ENCODE data around the gene FHOD3. TPM values are rescaled to one million over a fixed set of nuclear protein-coding genes. Genes with fewer than 3 reads are reported as not detected.

Gene FHOD3
- total and polyA plus RNA-seq, 5 donors from 2014 or later: not detected

DNA sequence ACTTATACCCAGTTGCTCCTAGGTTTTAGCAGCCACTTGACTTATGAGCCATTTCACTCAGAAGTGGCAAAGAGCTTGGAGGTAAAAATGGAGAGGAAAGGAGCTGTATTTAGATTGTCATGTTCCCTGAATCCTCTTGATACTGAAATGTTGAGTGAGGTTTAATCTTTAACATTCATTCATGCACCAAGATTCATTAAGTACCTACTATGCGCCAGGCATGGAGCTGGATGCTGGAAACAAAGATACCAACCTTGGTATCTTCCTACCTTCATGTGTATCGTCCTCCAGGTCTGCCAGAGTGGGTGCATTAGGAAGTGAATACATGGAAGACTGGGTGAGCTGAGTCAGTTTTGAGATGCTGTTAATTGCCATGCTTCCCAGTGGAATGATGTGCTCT, 507.6 kb downstream of the FHOD3 start:
- peaks cover 64% of the 10 kb centered on the region for H3K36me3 Mint-ChIP-seq
- Histone ChIP-seq H3K9me3 (ENCODE audit: control insufficient read depth in 2 of 2, low read length in 2 of 2) (no peaks in the 10 kb centered on the region), H3K27ac (ENCODE audit: insufficient read depth, low read length, poor library complexity, severe bottlenecking) (no peak overlapping the region), H3K4me1 (ENCODE audit: control insufficient read depth, insufficient read depth, low read length, poor library complexity, severe bottlenecking) (no peaks in the 10 kb centered on the region), H3K4me3 (ENCODE audit: low read depth, low read length) (no peak overlapping the region), H3K36me3 (ENCODE audit: control insufficient read depth, insufficient read depth, low read length) (peaks cover 66% of the 10 kb centered on the region), H3K27me3 (ENCODE audit: control insufficient read depth, insufficient read depth, low read length) (no peaks in the 10 kb centered on the region)
- ATAC-seq (ENCODE audit: low read depth in 2 of 2) (no peak), DNase-seq (no peak)
- H3K27ac Mint-ChIP-seq: no peak overlapping the region
- H3K27me3 Mint-ChIP-seq: no peaks in the 10 kb centered on the region
- H3K4me1 Mint-ChIP-seq: peaks cover 5 to 6% (median 6%) of the 10 kb centered on the region in 4 donors
- no peak overlapping the region for H3K4me3 Mint-ChIP-seq
- H3K9me3 Mint-ChIP-seq: no peaks in the 10 kb centered on the region

DNA sequence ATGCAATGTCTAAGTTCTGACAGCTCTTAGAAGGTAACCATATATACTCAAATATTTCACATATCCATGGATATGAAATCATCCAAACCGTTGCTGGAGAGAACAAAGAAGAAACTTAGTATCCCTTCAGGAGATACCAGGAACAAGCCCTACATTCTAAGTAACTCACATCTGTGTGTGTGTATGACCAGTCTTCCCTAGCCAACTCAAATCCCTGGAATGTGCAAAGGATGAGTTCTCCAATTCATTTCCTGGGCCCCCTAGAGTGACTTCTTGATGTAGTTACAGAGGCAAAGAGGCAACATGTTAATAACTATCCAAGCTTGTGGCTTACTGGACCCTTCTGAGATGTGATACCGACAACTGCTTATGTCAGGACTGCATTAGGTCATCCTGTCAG, 511.2 kb downstream of the FHOD3 start:
- no peaks in the 10 kb centered on the region for H3K9me3 ChIP-seq (ENCODE audit: control insufficient read depth in 2 of 2, low read length in 2 of 2)
- H3K27ac ChIP-seq (ENCODE audit: insufficient read depth, low read length, poor library complexity, severe bottlenecking): no peak overlapping the region
- no peaks in the 10 kb centered on the region for H3K27me3 Mint-ChIP-seq
- no peak overlapping the region for H3K4me3 ChIP-seq (ENCODE audit: low read depth, low read length)
- DNase-seq (no peak), ATAC-seq (ENCODE audit: low read depth in 2 of 2) (no peak)
- H3K4me1 ChIP-seq (ENCODE audit: control insufficient read depth, insufficient read depth, low read length, poor library complexity, severe bottlenecking): no peaks in the 10 kb centered on the region
- peaks cover 5 to 15% (median 14%) of the 10 kb centered on the region in 4 donors for H3K4me1 Mint-ChIP-seq
- no peak overlapping the region for H3K27ac Mint-ChIP-seq
- H3K36me3 Mint-ChIP-seq: peaks cover 43% of the 10 kb centered on the region
- H3K27me3 ChIP-seq (ENCODE audit: control insufficient read depth, insufficient read depth, low read length): no peaks in the 10 kb centered on the region
- H3K4me3 Mint-ChIP-seq: no peak overlapping the region
- peaks cover 51% of the 10 kb centered on the region for H3K36me3 ChIP-seq (ENCODE audit: control insufficient read depth, insufficient read depth, low read length)
- H3K9me3 Mint-ChIP-seq: no peaks in the 10 kb centered on the region

DNA sequence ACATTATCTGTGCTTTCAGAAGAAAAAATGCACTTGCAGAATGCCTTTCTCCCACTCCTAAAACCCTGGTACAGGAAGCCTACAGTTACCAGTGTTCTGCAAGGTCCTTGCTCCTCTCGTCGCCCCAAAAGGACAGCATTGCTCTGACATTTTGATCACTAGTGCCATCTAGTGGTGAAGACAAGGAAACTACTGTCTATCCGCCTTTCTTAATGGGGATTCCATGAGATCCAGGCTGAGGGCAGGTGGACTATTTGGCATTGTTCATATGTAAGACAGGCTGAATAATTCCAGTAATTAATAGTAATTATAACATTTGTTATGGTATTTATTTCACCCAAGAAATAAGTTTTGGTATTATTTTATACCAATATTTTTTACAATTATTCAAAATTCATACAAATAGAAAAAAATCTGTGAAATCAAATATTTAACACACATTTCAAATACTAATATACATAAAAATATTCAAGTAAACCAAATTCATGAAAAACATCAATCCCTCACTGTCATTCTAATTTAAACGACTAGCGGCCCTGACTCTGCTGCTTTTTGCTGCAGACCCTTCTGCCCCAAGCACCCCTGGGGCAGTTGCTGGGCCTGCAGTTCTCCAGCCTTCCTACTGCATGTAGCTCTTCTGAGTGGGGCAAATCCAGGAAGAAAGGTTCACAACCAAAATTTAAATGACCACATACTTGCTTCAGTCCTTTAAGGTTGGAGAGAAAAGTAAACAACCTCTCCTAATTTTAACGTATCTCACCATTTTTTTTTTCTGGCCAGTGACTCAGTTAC, 512.3 kb downstream of the FHOD3 start:
- Mint-ChIP-seq H3K4me3 (no peak overlapping the region), H3K27ac (peak overlapping the region in 2 of 3 donors; percentile 41 to 69), H3K36me3 (peaks cover 37% of the 10 kb centered on the region), H3K9me3 (no peaks in the 10 kb centered on the region), H3K4me1 (peaks cover 10 to 21% (median 14%) of the 10 kb centered on the region in 4 donors), H3K27me3 (no peaks in the 10 kb centered on the region)
- Histone ChIP-seq H3K4me3 (ENCODE audit: low read depth, low read length) (no peak overlapping the region), H3K4me1 (ENCODE audit: control insufficient read depth, insufficient read depth, low read length, poor library complexity, severe bottlenecking) (no peaks in the 10 kb centered on the region), H3K27ac (ENCODE audit: insufficient read depth, low read length, poor library complexity, severe bottlenecking) (no peak overlapping the region), H3K27me3 (ENCODE audit: control insufficient read depth, insufficient read depth, low read length) (no peaks in the 10 kb centered on the region), H3K36me3 (ENCODE audit: control insufficient read depth, insufficient read depth, low read length) (peaks cover 47% of the 10 kb centered on the region), H3K9me3 (ENCODE audit: control insufficient read depth in 2 of 2, low read length in 2 of 2) (no peaks in the 10 kb centered on the region)
- DNase-seq (peak; percentile 23 to 75 (median 66)), ATAC-seq (ENCODE audit: low read depth in 2 of 2) (peak; percentile 82 to 92)

DNA sequence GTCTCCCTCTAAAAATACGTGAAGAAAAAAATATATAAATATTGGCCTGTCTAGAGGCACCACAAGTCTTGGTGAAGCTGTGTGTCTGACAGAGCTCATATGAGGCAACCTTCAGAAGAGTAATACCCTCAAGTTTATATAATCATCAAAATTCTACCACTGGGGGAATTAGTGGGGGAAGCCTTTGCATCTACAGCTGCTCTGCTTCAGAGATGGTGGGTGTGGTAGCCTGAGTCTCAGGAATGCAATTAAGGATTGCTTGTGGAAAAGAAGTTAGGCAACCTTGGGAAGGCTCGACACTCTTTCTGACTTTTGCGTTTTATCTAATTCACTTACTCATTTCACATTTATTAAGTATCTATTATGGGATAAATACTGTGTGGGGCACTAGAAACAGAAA, 513.9 kb downstream of the FHOD3 start:
- Histone ChIP-seq H3K27me3 (ENCODE audit: control insufficient read depth, insufficient read depth, low read length) (no peaks in the 10 kb centered on the region), H3K4me3 (ENCODE audit: low read depth, low read length) (no peak overlapping the region), H3K27ac (ENCODE audit: insufficient read depth, low read length, poor library complexity, severe bottlenecking) (no peak overlapping the region), H3K4me1 (ENCODE audit: control insufficient read depth, insufficient read depth, low read length, poor library complexity, severe bottlenecking) (no peaks in the 10 kb centered on the region), H3K36me3 (ENCODE audit: control insufficient read depth, insufficient read depth, low read length) (peaks cover 43% of the 10 kb centered on the region), H3K9me3 (ENCODE audit: control insufficient read depth in 2 of 2, low read length in 2 of 2) (no peaks in the 10 kb centered on the region)
- DNase-seq (no peak), ATAC-seq (ENCODE audit: low read depth in 2 of 2) (no peak)
- H3K4me1 Mint-ChIP-seq: peaks cover 13 to 24% (median 14%) of the 10 kb centered on the region in 4 donors
- no peaks in the 10 kb centered on the region for H3K9me3 Mint-ChIP-seq
- peaks cover 32% of the 10 kb centered on the region for H3K36me3 Mint-ChIP-seq
- H3K27me3 Mint-ChIP-seq: no peaks in the 10 kb centered on the region
- peak overlapping the region in 1 of 3 donors; percentile 64 for H3K27ac Mint-ChIP-seq
- H3K4me3 Mint-ChIP-seq: no peak overlapping the region

- Histone ChIP-seq H3K4me1 (ENCODE audit: control insufficient read depth, insufficient read depth, low read length, poor library complexity, severe bottlenecking) (no peaks in the 10 kb centered on the region), H3K36me3 (ENCODE audit: control insufficient read depth, insufficient read depth, low read length) (peaks cover 42% of the 10 kb centered on the region), H3K9me3 (ENCODE audit: control insufficient read depth in 2 of 2, low read length in 2 of 2) (no peaks in the 10 kb centered on the region), H3K4me3 (ENCODE audit: low read depth, low read length) (no peak overlapping the region), H3K27ac (ENCODE audit: insufficient read depth, low read length, poor library complexity, severe bottlenecking) (no peak overlapping the region), H3K27me3 (ENCODE audit: control insufficient read depth, insufficient read depth, low read length) (no peaks in the 10 kb centered on the region)
- H3K9me3 Mint-ChIP-seq: no peaks in the 10 kb centered on the region
- peaks cover 33% of the 10 kb centered on the region for H3K36me3 Mint-ChIP-seq
- no peaks in the 10 kb centered on the region for H3K27me3 Mint-ChIP-seq
- H3K4me3 Mint-ChIP-seq: no peak overlapping the region
- ATAC-seq (ENCODE audit: low read depth in 2 of 2) (no peak), DNase-seq (no peak)
- H3K27ac Mint-ChIP-seq: peak overlapping the region in 1 of 3 donors; percentile 64
- peaks cover 13 to 26% (median 15%) of the 10 kb centered on the region in 4 donors for H3K4me1 Mint-ChIP-seq
Observed at GRCh38 chr18:36811955-36812354, 514.4 kb downstream of the FHOD3 start.

GRCh38 chr18:36812678-36813077, 515.2 kb downstream of the FHOD3 start:
- H3K4me3 ChIP-seq (ENCODE audit: low read depth, low read length): no peak overlapping the region
- H3K9me3 Mint-ChIP-seq: no peaks in the 10 kb centered on the region
- H3K27me3 ChIP-seq (ENCODE audit: control insufficient read depth, insufficient read depth, low read length): no peaks in the 10 kb centered on the region
- ATAC-seq (ENCODE audit: low read depth in 2 of 2) (no peak), DNase-seq (no peak)
- no peak overlapping the region for H3K27ac ChIP-seq (ENCODE audit: insufficient read depth, low read length, poor library complexity, severe bottlenecking)
- H3K4me3 Mint-ChIP-seq: no peak overlapping the region
- H3K36me3 Mint-ChIP-seq: peaks cover 26% of the 10 kb centered on the region
- no peaks in the 10 kb centered on the region for H3K4me1 ChIP-seq (ENCODE audit: control insufficient read depth, insufficient read depth, low read length, poor library complexity, severe bottlenecking)
- no peaks in the 10 kb centered on the region for H3K27me3 Mint-ChIP-seq
- peak overlapping the region; percentile 16 to 65 (median 62) for H3K27ac Mint-ChIP-seq
- H3K36me3 ChIP-seq (ENCODE audit: control insufficient read depth, insufficient read depth, low read length): peaks cover 42% of the 10 kb centered on the region
- peaks cover 13 to 28% (median 15%) of the 10 kb centered on the region in 4 donors for H3K4me1 Mint-ChIP-seq
- no peaks in the 10 kb centered on the region for H3K9me3 ChIP-seq (ENCODE audit: control insufficient read depth in 2 of 2, low read length in 2 of 2)

- Mint-ChIP-seq H3K4me1 (peaks cover 13 to 28% (median 19%) of the 10 kb centered on the region in 4 donors), H3K4me3 (no peak overlapping the region), H3K9me3 (no peaks in the 10 kb centered on the region), H3K27ac (peak overlapping the region in 2 of 3 donors; percentile 16 to 62), H3K27me3 (no peaks in the 10 kb centered on the region), H3K36me3 (peaks cover 26% of the 10 kb centered on the region)
- H3K4me3 ChIP-seq (ENCODE audit: low read depth, low read length): no peak overlapping the region
- no peaks in the 10 kb centered on the region for H3K27me3 ChIP-seq (ENCODE audit: control insufficient read depth, insufficient read depth, low read length)
- H3K9me3 ChIP-seq (ENCODE audit: control insufficient read depth in 2 of 2, low read length in 2 of 2): no peaks in the 10 kb centered on the region
- no peak overlapping the region for H3K27ac ChIP-seq (ENCODE audit: insufficient read depth, low read length, poor library complexity, severe bottlenecking)
- no peak for ATAC-seq (ENCODE audit: low read depth in 2 of 2)
- no peak for DNase-seq
- H3K36me3 ChIP-seq (ENCODE audit: control insufficient read depth, insufficient read depth, low read length): peaks cover 46% of the 10 kb centered on the region
- H3K4me1 ChIP-seq (ENCODE audit: control insufficient read depth, insufficient read depth, low read length, poor library complexity, severe bottlenecking): no peaks in the 10 kb centered on the region
Observed at GRCh38 chr18:36813101-36813775, 515.7 kb downstream of the FHOD3 start.
